Activated effector memory CD4-positive, alpha-beta T cell treated with anti-CD3 and anti-CD28 coated beads, Interleukin-2, amount 50 U/mL, for 16 hours (primary cell): ENCODE data around the gene CC2D1A.

Experiments used
- DNase-seq: peaks from one replicate; pipeline ENCODE4 v3.0.0-alpha.2; 2020

Gene CC2D1A

DNA sequence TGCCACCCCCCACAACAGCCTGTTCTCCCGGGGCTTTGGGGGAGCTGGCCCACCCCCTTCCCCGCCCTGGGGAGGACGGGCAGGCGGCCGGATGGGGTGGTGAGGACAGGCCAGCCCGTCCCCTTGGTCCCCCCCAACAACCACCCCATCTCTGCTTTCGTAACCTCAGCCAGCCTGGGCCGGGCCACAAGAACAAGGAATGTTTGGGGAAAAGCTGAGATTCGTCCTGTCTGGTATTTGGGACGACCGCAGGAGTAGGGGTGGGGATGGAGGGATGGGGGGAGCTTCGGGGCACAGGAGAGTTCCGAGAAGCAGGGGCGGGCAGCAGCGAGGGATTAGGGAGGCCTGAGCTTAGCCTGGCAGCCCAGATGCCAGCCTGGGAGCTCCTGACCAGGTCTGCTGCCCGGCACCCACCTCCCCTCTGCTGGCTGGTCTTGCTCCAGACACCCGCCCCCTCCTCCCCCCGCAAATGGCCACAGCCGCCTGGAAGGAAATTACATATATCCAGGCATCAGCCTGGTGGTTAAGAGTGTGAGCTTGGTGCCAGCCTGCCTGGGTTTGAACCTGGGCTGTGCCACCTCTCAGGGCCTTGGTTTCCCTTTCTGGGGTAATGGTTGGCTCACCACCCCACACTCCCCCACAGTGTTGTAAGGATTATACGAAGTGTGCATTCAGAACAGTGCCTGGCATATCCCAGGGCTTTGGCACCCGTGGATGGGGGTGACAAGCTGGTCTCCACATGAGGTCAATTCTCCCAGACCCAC, 32.5 kb downstream of the CC2D1A start, which contains the start of gene PODNL1:
PODNL1 (minus strand) TSS at position 117 of the 764 bp plus-strand sequence. CDS start 236 bp downstream, outside the sequence.
- no peak for DNase-seq

DNA sequence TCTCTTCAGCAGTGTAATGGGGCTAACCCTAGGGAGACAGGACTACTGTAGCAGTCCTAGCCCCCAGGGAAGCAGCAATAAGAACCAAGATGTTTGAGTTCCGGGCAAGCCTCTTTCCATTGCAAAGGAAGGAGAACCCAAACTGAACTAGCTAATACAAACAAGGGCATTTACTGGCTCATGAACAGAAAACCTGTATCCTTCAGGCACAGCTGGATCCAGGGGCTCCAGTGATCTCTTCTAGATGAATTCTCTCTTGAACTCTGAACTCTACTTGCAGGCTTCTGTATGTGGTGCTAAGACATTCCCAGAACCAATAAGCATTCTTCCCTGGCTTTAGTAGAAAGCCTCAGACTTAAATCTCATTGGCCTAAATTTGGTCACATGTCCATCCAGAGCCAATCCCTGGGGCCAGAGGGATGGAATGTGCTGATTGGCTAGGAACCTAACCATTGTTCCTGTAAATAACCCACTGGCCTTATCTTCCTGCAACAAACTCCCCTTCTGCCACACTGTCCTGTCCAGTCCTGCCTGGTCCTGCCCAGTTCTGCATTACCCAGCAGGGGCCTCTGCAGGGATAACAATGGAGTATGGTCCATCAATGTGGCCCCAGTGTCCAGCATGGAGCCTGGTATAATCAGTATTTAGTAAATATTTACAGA, 36.2 kb downstream of the CC2D1A start:
- DNase-seq = no peak

DNA sequence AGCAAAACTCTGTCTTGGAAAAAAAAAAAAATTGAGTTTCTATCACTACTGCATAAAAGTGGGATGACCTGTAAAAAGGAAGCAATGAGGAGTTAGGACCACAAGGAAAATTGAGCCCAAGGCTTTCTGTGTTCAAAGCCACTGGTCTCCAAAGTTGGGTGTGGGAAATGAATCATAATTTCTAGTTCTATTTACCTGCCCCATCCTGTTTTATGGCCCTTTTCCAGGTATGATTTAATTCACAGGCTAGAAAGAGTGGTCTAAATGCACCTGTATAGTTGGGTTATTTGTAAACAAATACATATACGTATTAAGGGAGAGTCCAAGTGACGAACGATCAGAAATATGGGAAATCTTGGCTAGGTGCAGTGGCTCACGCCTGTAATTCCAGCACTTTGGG, 40.4 kb downstream of the CC2D1A start:
- DNase-seq = no peak

DNA sequence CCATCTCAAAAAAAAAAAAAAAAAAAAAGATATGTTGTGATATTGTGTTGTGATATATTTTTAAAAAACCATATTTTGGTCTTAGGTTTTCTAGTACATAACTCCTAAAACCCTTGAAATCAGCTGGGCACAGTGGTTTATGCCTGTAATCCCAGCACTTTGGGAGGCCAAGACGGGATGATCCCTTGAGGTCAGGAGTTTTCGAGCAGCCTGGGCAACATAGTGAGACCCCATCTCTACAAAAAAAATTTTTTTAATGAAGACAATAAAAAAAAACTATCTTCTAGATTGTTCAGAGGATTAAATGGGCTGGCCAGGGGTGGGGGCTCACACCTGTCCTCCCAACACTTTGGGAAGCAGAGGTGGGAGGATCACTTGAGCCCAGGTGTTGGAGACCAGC, 45.0 kb downstream of the CC2D1A start:
- DNase-seq = no peak

DNA sequence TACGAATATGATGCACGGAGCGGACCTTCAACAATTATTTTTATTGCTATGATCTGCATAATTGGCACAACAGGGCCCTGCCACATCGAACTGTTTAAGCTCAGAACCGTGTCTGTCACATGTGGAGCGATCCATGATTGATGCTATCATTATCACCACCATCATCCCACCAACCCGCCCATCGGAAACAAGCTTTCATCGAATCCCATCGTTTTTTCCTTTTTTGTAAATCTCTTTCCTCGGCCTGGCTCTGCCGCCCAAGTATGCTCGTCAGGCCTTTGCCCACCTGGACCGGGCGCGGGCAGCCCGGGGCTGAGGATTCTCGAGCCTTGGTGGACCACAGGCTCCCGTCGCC, 45.8 kb downstream of the CC2D1A start:
- DNase-seq = no peak

DNA sequence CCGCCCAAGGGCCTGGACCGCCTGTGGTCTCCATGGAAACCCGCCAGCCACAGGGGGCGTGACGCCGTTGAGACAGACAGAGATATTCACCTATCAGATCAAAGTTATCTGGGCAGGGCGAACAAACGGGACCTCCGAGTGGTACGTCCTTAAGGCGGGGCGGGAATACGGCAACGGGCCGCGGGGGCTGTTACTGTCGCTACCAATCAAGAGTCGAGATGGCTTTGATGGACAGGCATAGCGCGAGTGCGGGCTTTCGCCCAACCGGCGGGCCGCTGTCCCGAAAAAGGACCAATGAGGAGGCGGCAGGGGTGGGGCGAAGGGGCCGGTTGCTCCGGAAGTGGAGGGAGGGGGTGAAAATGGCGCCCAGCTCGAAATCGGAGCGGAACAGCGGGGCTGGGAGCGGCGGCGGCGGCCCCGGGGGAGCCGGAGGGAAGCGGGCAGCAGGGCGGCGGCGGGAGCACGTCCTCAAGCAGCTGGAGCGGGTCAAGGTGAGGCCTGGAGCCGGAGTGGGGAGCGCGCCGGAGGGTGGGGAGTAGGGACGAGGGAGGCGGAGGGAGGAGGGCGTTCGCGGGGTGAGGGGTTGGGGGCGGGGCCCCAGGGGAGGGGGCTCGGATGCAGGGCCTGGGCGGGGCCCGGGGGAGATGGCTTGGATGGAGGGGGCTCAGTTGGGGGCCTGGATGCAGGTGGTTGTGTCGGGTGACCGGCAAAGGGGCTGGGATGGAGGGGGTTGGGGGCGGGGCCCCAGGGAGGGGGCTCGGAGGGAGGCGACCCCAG, 46.3 kb downstream of the CC2D1A start, which contains the start of gene DCAF15:
DCAF15 (plus strand) TSS at position 356 of the 777 bp plus-strand sequence; CDS start at position 360, 4 bp downstream.
- DNase-seq = peak; percentile 100

DNA sequence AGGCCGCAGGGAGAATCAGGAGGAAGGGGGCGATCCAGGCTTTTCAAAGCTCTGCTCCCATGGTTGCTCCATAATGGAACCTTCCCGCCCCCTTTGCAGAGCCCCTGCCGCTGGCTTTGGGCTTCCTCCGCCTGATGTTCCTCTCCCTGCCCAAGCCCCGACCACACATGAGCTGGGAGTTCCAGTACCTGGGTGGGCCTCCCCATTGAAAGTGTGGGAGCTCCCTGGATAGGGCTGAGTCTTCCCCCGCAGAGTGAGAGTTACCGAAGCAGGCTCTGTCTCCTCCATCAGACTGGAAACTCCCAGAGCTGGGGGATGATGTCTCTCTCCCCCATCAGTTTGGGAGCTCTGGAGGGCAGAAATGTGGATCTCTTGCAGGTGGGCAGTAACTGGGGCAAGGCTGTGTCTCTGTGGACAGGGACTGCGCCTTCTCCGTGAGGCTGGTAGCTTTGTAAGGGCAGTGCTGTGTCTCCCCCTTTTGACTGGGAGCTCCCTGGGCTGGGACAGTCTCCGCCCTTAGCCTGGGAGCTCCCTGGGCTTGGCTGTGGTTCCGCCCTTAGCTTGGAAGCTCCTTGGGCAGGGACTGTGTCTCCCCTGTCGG, 47.0 kb downstream of the CC2D1A start:
- DNase-seq = no peak

DNA sequence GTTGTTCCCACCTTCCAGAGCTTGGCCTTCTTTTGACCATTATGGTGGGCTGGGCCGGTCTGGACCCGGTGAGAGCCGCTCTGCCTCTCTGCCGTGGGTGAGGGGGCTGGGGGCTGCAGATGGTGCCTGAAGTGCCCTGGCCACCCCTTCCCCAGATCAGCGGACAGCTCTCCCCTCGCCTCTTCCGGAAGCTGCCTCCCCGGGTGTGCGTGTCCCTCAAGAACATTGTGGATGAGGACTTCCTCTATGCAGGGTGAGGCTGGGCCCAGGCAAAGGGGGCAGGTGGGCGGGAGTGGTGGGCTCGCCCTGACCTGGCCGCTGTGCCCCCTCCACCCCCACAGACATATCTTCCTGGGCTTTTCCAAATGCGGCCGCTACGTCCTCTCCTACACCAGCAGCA, 48.2 kb downstream of the CC2D1A start:
- no peak for DNase-seq

DNA sequence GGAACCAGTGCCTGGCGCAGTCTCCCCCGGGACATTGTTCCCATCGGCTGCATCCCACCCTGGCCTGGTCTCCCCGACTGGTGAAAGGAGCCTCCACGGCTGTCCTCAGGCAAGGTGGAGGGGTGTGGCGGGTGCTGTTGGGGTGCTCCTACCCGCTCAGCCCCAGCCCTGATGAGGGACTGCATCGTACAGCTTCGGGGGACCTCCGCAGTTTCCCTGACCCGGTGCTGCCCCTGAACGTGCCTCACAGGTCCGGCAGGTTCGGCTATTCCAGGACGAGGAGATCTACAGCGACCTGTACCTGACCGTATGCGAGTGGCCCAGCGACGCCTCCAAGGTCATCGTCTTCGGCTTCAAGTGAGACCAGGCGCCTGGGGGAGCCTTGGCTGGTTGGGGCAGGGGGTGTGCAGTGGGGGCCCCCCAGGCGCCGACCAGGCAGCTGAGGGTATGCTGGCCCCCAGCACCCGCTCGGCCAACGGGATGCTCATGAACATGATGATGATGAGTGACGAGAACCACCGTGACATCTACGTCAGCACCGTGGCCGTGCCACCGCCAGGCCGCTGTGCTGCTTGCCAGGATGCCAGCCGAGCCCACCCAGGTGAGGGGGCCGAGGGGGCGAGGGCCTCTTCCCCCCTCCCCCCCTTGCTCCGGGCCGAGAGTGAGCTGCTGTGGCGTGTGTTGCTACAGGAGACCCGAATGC, 49.8 kb downstream of the CC2D1A start:
- DNase-seq = no peak

DNA sequence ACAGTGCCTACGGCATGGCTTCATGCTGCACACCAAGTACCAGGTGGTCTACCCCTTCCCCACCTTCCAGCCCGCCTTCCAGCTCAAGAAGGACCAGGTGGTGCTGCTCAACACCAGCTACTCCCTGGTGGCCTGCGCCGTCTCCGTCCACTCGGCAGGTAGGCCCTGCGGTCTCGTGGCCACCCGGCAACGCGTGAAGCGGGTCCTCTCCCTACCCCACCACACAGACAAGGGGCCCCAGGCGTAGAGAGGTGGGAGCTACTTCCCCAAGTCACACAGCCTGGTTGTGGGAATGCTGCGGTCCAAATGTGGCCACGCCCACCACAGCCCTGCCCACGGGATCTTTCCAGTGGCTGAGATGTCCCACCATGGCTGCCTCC, 50.4 kb downstream of the CC2D1A start:
- DNase-seq = no peak

DNA sequence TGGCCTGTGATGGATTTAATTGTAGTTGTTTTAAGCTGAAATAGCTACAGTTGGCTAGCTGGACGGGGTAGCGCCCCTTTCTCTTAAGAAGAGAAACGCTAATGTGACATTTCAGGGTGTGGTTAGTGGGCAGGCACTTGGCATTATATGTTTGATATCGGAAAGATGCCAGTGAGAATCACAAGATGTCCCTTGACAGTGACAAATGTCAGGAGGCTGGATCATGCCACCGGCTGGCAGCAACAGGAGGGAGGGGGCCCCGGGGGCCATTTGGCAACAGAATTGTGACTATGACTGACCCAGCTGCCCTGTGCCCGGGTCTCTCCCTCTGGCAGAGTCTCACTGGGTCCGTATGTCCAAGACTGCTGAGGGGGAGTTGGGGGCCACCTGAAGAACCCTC, 51.0 kb downstream of the CC2D1A start:
- no peak for DNase-seq

DNA sequence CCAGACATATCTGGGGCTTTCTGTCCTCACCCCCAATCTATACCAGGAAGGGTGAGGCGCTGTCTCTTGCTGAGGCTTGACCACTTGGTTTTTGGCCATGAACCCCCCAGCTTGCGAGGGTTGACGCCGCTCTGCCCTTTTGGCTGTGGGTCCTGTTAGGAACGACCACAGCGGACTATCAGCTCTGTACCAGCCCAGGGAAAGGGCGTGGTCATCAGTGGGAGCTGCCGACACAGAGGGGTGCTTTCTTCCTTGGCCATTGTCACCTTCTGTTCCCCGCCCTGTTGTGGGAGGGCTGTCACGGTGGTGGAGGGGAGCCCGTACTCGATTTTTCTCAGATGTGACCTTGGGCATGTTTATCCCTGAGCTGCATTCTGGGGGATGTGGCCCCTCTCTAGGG, 52.0 kb downstream of the CC2D1A start:
- no peak for DNase-seq

DNA sequence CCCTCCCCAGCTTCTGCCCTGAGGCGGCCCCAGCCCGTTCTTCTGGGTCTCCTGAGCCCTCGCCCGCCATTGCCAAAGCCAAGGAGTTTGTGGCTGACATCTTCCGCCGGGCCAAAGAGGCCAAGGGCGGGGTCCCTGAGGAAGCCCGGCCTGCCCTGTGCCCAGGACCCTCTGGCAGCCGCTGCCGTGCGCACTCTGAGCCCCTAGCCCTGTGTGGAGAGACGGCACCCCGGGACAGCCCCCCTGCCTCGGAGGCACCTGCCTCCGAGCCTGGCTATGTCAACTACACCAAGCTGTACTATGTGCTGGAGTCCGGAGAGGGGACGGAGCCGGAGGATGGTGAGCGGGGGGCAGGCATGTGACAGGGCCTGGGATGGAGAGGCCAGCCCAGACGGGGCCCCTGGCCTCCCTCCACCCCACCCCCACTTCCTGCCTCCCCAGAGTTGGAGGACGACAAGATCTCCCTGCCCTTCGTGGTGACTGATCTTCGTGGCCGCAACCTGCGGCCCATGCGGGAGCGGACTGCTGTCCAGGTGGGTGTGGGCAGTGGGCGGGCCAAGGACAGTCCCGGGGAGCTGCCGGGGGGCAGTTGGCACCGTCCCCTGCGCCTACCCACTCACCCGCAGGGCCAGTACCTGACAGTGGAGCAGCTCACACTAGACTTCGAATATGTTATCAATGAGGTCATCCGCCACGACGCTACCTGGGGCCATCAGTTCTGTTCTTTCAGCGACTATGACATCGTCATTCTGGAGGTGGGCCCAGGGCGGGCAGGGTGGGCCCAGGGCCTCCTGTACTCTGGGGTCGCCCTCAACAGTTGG, 53.4 kb downstream of the CC2D1A start:
- no peak for DNase-seq

DNA sequence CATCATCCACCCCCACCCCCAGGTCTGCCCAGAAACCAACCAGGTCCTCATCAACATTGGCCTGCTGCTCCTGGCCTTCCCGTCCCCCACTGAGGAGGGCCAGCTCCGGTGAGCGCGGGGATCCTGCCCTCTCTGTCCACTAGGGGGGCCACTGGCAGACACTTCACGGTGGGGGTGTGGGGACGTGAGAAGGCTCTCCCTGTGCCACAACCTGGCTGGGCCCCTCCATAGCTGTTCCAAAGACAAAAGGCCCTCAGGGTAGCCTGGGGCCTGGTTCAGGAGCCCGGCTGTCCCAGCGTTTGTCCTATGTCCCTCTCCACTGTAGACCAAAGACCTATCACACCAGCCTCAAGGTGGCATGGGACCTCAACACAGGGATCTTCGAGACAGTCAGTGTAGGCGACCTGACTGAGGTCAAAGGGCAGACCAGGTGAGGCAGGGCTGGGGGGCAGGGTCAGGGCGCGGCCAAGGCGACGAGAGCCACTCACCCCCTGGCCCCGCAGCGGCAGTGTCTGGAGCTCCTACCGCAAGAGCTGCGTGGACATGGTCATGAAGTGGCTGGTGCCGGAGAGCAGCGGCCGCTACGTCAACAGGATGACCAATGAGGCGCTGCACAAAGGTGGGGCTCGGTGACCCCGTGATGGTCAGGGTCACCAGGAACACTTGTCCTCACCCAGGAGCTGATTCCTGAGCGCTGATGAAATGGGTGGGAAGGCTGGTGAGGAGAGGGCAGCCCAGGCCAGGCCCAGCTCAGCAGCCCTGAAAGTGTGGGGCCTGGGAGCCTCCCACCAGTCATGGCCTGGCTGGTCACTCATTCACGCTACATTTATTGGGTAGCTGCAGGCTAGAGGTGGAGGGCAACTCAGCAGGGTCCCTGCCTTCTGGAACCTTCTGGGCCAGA, 54.2 kb downstream of the CC2D1A start:
- DNase-seq = no peak

DNA sequence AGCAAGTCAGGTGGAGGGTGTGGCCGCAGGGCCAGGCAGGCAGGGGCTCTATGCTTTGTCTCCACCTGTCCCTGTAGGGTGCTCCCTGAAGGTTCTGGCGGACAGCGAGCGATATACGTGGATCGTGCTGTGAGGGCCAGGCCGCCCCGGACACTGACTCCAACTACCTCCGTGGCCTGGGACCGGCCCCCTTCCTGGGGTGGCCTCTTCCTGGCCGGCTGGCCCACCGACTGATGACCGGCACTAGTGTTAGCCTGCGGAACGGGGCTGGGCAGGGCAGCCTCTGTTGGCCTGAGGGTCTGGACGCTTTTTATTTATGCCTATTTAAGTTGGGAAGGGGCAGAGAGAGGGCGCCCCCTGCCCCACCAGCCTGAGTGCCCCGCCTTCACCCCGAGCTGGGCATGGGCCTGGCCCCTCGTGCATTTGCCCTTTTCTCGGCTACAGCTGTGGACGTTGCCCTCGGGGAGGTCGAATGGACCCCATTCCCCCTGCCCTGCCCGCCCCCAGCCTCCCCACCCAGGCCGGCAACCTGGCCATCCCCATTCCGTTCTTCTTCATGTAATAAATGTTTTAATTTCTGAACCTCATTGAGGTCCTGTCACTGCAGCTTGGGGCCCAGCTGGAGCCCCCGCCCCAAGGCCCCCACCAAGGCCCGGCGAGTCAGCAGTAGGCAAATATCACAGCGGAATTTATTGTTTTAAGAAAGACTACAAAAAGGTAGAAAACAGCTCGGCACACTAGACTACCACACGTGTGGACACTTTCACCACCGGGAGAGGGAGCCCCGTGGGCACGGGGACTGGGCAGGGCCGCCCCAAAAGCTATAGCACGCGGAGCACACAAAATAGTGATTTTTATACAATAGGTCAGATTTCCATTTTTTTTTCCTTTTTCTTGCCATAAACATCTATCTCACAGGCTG, 55.1 kb downstream of the CC2D1A start:
- no peak for DNase-seq

DNA sequence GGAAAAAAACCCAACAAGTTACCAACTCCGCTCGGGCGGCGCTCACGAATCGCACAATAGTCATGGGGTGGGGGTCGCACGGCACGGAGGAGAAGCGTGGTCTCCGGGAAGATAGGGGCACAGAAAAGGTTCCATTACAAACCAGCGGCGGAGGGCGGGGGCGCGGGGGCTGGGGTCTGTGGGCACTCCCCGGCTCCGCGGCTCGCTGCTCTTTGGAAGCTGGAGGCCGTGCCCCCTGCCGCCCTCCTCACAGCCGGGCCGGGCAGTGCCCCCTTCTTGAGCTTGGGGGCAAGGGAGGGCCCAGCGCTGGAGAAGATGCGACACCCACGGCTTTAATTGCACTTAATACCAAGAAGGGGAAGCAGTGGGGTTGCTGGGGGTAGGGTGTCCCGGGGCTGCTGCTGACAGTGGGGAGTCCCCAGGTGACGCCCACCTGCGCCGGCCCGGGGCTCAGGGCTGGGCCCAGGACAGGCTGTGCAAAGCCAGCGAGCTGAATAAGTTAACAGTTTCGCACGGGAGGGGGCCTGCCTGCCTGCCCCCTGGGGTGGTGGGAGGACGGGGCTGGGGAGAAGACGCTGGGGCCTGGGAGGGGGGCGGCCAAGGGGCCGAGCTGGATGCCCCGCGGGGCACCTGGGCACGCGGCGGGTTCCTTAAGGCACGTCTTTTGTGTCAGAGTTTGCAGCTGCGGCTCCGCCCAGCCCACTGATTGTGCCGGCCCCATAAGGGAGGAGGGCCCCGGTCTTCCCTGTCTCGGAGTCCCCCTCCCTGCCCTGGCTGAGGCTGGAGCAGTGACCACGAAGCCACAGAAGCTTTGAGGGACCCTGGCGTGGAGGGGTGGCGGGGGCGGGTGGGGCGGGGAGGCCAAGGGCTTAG, 56.1 kb downstream of the CC2D1A start:
- DNase-seq = no peak

DNA sequence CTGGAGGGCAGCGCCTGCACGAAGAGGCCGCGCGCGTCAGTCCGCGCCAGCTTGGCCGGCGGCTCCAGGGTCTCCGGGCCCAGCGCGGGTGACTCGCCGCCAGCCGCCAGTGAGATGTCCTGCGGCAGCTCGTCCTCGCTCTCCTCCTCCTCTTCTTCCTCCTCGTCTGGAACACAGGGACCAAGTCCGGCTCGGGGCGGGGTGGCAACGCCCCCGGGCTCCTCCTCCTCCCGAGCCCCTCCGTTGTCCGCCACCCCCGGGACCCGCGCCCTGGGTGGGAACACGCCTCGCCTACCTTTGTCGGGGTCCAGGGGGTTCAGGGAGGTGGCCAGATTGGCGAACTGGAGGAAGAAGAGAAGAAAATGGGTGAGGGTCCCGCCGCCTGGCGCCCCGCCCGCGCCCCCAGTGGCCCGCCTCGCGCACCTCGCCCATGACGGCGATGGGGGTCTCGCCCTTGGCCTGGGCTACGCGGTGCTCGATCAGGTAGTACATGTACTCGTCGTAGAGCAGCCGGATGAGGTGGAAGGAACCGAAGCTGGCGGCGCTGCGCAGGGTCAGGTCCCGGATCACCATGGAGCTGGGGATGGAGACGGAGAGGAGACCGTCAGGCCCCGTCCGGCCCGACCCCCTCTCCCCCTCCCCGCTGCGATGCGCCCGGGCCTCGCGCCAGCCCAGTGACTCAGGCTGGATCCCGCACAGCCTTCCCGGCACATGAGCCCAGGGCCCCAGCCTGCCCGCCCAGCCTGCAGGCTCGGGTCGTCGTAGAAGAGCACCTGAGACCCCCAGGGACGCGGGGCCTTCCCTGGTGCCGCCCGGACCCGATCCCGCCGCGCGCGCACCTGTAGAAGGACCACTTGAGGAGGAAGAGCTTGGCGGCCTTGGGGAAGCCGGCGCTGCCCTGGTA, 57.0 kb downstream of the CC2D1A start:
- DNase-seq = no peak
